ENCODE measurements around the gene GK.
"Not testable (repeated sequence)": the region's sequence is repeated elsewhere in the genome, so short reads cannot be mapped to it uniquely, and the experiment has no call there.

GK gene

DNA sequence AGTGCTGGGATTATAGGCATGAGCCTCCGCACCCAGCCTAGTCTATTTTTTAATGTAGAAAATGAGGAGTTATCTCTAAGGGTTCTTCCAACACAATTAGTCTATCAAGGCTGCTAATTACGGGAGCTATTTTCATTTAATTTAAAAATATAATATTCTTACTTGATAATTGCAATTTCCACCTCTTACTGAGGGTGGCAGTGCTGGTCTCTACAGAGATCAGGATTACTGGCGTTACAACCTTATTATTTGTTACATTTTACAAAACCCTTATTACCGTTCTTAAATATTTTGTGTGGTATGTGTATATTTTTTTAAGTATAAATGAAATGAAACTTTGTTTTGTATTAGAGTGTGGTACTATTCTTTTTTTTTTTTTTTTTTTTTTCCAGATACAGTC lies 17.6 kb upstream of the GK start:
- no peaks in the 10 kb centered on the region for H3K9me3 Mint-ChIP-seq
- DNase-seq, result peak in 1 of 3 experiments; percentile 5
- H3K36me3 Mint-ChIP-seq (ENCODE audit: insufficient read depth), result no peaks in the 10 kb centered on the region
- H3K27ac Mint-ChIP-seq, result no peak overlapping the region
- no peak overlapping the region for H3K4me3 Mint-ChIP-seq
- no peak for ATAC-seq (replicated peaks)
- H3K27me3 Mint-ChIP-seq, result no peaks in the 10 kb centered on the region
- H3K4me1 Mint-ChIP-seq (ENCODE audit: low read depth in 2 of 2), result no peaks in the 10 kb centered on the region

DNA sequence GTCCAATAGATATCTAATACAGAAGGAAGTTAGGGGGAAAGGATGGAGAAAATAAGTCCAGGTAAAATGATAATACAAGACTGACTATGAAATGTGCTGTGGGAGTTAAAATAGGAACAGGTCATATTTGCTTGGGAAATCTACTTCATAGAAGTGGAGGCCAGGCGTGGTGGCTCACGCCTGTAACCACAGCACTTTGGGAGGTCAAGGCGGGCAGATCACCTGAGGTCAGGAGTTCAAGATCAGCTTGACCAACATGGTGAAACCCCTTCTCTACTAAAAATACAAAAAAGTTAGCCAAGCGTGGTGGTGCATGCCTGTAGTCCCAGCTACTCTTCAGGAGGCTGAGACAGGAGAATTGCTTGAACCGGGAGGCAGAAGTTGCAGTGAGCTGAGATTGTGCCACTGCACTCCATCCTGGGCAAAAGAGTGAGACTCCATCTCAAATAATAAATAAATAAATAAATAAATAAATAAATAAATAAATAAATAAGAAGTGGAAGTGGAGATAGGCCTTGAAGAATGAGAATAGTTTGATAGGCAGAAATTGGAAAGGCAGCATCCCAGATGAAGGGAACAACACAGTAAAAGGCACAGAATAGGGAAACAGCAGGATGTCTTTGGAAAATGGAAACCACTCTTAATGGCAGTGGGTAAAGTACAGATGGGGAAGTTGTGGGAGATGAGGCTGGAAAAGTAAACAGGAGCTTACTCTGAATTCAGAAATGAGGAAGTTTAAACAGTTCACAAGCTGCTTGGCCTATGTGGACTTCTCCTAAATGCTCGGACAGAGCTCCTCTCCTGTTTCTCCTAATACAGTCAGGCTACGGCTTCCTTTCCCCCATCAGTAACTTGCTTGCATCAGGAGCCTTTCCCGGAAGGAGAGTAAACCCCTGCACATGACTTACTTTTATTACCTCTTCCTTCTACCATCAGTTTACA lies 15.1 kb upstream of the GK start:
- no peak for ATAC-seq (replicated peaks)
- Mint-ChIP-seq H3K4me3 (no peak overlapping the region), H3K27me3 (no peaks in the 10 kb centered on the region), H3K27ac (no peak overlapping the region), H3K4me1 (ENCODE audit: low read depth in 2 of 2) (no peaks in the 10 kb centered on the region), H3K36me3 (ENCODE audit: insufficient read depth) (no peaks in the 10 kb centered on the region), H3K9me3 (no peaks in the 10 kb centered on the region)
- DNase-seq, result no peak

DNA sequence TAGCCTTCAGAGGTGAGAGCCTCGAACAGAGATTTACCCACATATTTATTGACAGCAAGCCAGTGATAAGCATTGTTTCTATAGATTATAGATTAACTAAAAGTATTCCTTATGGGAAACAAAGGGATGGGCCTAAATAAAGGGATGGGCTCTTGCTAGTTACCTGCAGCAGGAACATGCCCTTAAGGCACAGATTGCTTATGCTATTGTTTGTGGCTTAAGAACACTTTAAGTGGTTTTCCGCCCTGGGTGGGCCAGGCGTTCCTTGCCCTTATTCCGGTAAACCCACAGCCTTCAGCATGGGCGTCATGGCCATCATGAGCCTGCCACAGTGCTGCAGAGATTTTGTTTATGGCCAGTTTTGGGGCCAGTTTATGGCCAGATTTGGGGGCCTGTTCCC lies 13.5 kb upstream of the GK start:
- not testable (repeated sequence) for H3K9me3 Mint-ChIP-seq; ATAC-seq (replicated peaks); H3K4me1 Mint-ChIP-seq (ENCODE audit: low read depth in 2 of 2); H3K27ac Mint-ChIP-seq; H3K27me3 Mint-ChIP-seq; H3K36me3 Mint-ChIP-seq (ENCODE audit: insufficient read depth); H3K4me3 Mint-ChIP-seq; DNase-seq

DNA sequence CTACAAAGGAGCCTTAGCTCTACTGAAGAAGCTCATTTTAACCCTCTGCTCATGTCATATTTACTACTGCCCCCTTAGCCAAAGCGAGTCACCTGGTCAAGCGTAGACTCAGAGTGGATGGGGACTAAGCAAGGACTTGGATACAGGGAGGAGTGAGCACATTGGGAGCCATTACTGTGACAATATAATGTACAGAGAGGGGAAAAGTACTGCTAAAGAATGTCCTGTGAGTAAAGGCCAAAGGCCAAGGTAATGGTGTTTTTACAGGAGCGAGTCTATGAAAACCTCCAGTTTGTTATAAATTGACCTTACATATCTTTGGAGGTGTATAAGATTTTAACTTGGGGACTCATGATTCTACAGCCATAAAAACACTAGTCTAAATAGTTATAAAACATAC lies 10.6 kb upstream of the GK start:
- H3K36me3 Mint-ChIP-seq (ENCODE audit: insufficient read depth), result no peaks in the 10 kb centered on the region
- no peak overlapping the region for H3K27ac Mint-ChIP-seq
- H3K9me3 Mint-ChIP-seq, result no peaks in the 10 kb centered on the region
- ATAC-seq (replicated peaks) (no peak), DNase-seq (no peak)
- no peaks in the 10 kb centered on the region for H3K27me3 Mint-ChIP-seq
- no peak overlapping the region for H3K4me3 Mint-ChIP-seq
- no peaks in the 10 kb centered on the region for H3K4me1 Mint-ChIP-seq (ENCODE audit: low read depth in 2 of 2)

DNA sequence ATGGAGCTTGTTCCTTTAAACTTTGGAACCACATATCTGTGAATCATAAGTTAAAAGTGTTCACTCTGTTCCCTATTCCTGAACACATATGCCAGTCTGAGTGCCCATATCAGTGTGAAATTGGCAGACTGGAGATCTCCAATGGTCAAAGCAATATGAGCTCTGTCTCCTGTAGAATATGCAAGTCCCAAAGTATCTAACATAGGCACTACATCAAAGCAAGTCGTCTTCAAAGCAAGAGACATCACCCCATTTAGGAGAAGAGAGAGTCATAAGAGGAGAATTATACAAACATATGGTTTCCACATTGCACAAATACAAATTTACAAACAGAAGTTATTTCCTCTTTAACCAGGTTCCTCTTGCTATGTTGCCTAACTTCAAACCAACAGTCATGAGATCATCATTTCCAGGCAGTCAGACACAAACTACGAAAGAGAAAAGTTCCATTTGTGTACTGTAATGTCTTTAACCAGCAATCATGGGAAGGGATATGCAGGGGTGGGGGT lies 9.9 kb upstream of the GK start:
- Mint-ChIP-seq H3K4me3 (no peak overlapping the region), H3K9me3 (no peaks in the 10 kb centered on the region), H3K27ac (no peak overlapping the region), H3K27me3 (no peaks in the 10 kb centered on the region), H3K4me1 (ENCODE audit: low read depth in 2 of 2) (no peaks in the 10 kb centered on the region), H3K36me3 (ENCODE audit: insufficient read depth) (no peaks in the 10 kb centered on the region)
- ATAC-seq (replicated peaks) (no peak), DNase-seq (no peak)

GRCh38 chrX:30649859-30650258 lies 3.4 kb upstream of the GK start:
- no peak for ATAC-seq (replicated peaks)
- H3K36me3 Mint-ChIP-seq (ENCODE audit: insufficient read depth), result peaks cover 3% of the 10 kb centered on the region
- no peak overlapping the region for H3K4me3 Mint-ChIP-seq
- H3K27ac Mint-ChIP-seq, result peak overlapping the region in 1 of 2 donors; percentile 82
- no peaks in the 10 kb centered on the region for H3K9me3 Mint-ChIP-seq
- H3K27me3 Mint-ChIP-seq, result no peaks in the 10 kb centered on the region
- no peak for DNase-seq
- H3K4me1 Mint-ChIP-seq (ENCODE audit: low read depth in 2 of 2), result peaks cover 9 to 10% of the 10 kb centered on the region in 2 donors

GRCh38 chrX:30652527-30653414 lies 452 bp upstream of the GK start:
- Mint-ChIP-seq H3K27ac (peak overlapping the region; percentile 81 to 92), H3K4me3 (peak overlapping the region; percentile 87), H3K27me3 (no peaks in the 10 kb centered on the region), H3K9me3 (no peaks in the 10 kb centered on the region), H3K4me1 (ENCODE audit: low read depth in 2 of 2) (peaks cover 10 to 12% of the 10 kb centered on the region in 2 donors), H3K36me3 (ENCODE audit: insufficient read depth) (peaks cover 7% of the 10 kb centered on the region)
- DNase-seq (peak; percentile 84 to 88 (median 86)), ATAC-seq (replicated peaks) (peak; percentile 87)

- DNase-seq; H3K36me3 Mint-ChIP-seq (ENCODE audit: insufficient read depth); H3K9me3 Mint-ChIP-seq; H3K27ac Mint-ChIP-seq; H3K27me3 Mint-ChIP-seq; ATAC-seq (replicated peaks): not testable (repeated sequence)
- H3K4me3 Mint-ChIP-seq, result peak overlapping the region; percentile 87
- peaks cover 10 to 12% of the 10 kb centered on the region in 2 donors for H3K4me1 Mint-ChIP-seq (ENCODE audit: low read depth in 2 of 2)
These were observed 1.2 kb downstream of the GK start for GRCh38 chrX:30654386-30654785.

DNA sequence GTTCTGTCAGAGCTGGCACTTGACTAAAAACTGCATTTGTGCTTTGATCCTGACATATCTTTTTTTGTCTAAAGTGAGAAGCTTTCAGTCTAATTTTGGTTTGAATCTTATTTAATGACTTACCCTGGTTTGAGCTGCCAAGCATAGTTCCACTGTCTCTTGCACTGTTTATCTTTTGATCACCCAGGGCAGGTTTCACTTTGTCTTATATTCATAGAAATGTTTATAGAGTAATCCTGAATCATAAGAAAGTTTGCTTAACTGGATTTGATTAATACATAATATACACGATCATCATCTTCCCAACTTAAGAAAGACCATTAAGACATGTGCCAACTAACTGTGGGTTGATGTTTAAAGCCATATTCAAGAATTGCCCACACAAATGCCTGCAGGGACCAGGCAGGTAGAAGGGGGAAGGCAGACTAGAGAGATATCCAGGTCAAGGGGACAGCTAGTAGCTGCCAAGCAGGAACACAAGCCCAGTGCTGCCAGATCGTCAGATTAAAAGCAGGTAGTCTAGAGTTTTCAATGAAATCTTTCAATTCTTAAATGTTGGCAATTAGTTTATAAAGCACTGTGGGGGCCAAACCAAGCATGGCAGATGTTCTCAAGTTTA lies 1.9 kb downstream of the GK start:
- Mint-ChIP-seq H3K4me1 (ENCODE audit: low read depth in 2 of 2) (peaks cover 10 to 12% of the 10 kb centered on the region in 2 donors), H3K27me3 (no peaks in the 10 kb centered on the region), H3K9me3 (no peaks in the 10 kb centered on the region), H3K36me3 (ENCODE audit: insufficient read depth) (peaks cover 7% of the 10 kb centered on the region), H3K27ac (peak overlapping the region in 1 of 2 donors; percentile 25), H3K4me3 (no peak overlapping the region)
- no peak for ATAC-seq (replicated peaks)
- DNase-seq, result no peak

- Mint-ChIP-seq H3K36me3 (ENCODE audit: insufficient read depth) (peaks cover 7% of the 10 kb centered on the region), H3K4me1 (ENCODE audit: low read depth in 2 of 2) (peaks cover 10 to 12% of the 10 kb centered on the region in 2 donors), H3K4me3 (no peak overlapping the region), H3K27me3 (no peaks in the 10 kb centered on the region), H3K9me3 (no peaks in the 10 kb centered on the region), H3K27ac (no peak overlapping the region)
- ATAC-seq (replicated peaks), result no peak
- no peak for DNase-seq
These were observed 2.8 kb downstream of the GK start for GRCh38 chrX:30655991-30656390.

DNA sequence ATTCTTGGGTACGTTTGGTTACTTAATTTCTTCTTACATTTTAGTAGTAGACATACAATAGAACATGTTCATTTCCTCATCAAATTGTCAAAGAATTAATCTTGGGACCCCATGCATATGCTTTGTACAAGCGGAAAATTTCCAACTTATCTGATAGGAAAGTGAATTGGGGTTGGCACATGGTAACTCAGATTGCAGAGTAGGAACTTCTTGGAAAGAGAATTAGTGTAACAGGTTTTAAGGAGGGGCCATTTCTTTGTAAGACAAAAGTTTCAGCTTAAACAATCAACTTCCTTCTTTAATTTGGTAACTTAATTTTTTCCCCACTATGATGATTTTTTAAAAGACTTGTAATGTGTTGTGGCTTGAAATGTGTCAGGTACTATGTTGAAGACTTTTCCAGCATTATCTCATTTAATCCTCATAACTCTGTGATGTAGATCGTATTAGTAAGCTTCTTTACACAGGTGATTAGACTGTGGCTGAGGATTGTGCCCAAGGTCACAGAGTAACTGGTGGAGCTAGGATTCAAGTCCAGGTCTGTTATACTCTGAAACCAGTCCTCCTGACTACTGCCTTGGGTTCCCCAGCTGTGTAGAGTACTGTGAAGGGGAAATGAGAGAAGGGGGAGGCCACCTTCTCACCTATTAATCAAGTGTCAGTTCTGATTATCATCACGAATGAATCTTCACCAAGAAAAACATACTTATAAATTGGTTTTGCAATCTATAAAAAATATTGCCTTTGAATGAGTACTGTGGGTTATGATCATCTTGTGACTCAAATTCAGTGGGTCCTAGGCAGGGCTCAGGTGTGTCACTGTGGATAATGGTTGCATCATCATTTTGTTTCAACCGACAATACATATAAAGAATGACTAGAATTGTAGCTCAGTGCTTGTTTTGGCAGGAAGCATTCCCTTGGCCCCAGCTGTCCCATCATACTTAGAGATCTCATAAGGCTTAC lies 4.3 kb downstream of the GK start:
- ATAC-seq (replicated peaks) (no peak), DNase-seq (no peak)
- H3K9me3 Mint-ChIP-seq, result no peaks in the 10 kb centered on the region
- H3K4me1 Mint-ChIP-seq (ENCODE audit: low read depth in 2 of 2), result peaks cover 2 to 7% of the 10 kb centered on the region in 2 donors
- no peak overlapping the region for H3K4me3 Mint-ChIP-seq
- no peaks in the 10 kb centered on the region for H3K27me3 Mint-ChIP-seq
- no peak overlapping the region for H3K27ac Mint-ChIP-seq
- peaks cover 4% of the 10 kb centered on the region for H3K36me3 Mint-ChIP-seq (ENCODE audit: insufficient read depth)

DNA sequence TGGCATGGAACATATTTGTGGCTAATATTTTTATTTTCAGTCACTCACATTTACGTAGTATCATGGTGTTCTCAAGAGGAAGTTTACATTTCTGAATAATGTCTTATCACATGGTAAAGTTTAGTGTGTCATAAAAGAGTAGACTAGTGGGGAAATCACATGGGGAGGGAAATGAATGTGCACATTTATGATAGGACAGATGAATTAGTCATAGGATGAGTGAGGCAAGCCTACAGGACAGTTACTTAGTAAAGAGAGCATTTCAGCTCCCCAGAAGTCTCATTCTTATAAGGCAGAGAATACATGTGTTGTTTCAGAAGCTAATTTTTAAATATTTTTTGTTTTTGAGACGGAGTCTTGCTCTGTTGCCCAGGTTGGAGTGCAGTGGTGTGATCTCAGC lies 6.2 kb downstream of the GK start:
- H3K27ac Mint-ChIP-seq, result no peak overlapping the region
- H3K9me3 Mint-ChIP-seq, result no peaks in the 10 kb centered on the region
- DNase-seq, result no peak
- peaks cover 4% of the 10 kb centered on the region for H3K36me3 Mint-ChIP-seq (ENCODE audit: insufficient read depth)
- H3K27me3 Mint-ChIP-seq, result no peaks in the 10 kb centered on the region
- peak; percentile 21 for ATAC-seq (replicated peaks)
- H3K4me1 Mint-ChIP-seq (ENCODE audit: low read depth in 2 of 2), result peaks cover 0 to 3% of the 10 kb centered on the region in 2 donors
- no peak overlapping the region for H3K4me3 Mint-ChIP-seq

All from effector memory CD8-positive, alpha-beta T cell (primary cell).